ENCODE results near the gene IGFBP6.
"Not testable (repeated sequence)": the region's sequence is repeated elsewhere in the genome, so short reads cannot be mapped to it uniquely, and the experiment has no call there.

IGFBP6 gene

DNA sequence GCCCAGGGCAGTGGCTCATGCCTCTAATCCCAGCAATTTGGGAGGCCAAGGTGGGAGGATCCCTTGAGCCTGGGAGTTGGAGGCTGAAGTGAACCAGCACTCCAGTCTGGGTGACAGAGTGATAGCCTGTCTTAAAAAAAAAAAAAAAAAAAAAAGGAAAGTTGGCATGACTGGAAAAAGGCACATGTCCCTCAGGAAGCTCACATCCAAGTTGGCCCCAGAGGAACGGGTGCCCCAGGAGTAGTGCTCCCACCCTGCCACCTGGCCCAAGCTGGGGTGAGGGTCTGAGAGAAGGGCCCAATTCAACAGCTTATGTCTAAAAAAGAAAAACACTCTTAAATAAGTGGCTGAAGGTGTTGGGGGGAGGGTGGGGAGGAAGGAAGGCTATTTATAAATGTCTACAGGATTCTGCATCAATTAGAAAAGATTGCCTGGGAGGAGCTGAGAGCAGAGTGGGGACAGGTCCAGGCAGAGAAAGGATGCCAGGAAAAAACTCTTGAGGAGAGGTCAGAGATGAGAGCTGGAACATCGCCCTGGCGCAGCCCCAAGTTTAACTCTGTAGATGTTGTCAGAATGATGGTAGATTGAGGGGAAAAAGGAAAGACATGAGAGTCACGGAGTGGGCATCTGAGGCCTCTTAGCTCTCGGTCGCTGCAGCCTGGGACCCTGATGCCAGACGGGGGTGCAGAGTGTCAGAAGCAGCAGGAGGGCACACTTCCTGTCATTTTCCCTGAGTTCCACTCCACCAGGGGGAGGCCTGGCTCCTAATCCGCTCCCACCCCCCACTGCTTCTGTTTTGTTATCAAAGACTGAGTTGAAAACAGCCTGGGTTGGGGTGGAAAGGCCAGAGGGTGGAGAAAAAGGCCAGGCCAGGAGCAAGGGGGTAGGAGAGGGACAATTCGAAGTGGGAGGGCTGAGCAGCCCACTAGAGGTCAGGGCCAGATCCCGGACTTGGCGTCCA lies 25.6 kb upstream of the IGFBP6 start:
- no peak for DNase-seq

DNA sequence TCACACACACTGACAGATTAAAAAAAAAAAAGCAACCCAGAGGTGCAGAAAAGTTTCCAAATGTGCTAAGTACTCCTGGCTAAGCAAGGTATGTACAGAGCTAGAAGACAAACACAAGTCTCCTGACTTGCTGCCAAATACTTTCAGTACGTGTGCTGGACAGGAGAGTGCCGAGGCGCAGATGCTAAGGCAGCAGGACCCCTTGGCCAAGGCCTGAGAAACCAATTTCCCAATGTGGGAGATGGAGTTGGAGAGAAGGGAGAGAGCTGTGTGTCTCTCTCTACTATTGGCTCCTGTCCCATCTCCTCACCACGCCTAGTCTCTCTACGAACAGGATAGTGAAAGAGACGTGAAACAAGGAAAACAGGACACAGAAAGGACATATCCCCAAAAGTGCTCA lies 23.6 kb upstream of the IGFBP6 start:
- no peak for DNase-seq

DNA sequence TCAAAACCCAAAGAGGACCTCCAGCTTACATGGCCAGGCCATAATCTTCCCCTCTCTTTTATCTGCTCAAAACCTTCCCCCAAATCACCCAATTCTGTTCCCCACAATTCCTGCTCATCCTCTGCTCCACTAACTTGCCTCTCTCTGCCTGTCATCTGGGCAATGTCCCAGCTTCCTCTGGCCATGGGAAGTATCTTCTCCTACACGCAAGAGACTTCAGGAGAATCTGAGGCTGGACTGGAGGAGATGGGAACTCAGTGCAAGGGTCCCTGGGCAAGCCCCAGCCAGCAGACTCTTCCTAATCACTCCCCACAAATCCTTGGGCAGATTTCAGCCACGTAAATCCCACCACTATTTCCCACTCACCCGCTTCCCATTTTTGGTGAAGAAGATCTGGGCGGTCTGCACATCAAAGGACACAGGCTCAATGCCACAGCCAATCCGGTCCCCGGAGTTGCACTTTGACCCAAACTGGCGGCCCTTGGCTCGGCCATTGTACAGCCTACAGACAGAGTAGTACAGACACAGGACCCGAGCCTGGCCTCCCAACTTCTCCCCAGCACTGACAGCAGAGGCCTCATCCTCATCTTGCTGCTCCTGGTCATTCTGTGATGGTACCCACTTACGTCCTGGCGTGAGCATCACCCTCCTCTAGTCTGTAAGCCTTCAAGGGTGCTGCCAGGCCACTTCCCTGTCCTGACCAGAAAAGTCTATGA lies 23.0 kb upstream of the IGFBP6 start:
- no peak for DNase-seq

DNA sequence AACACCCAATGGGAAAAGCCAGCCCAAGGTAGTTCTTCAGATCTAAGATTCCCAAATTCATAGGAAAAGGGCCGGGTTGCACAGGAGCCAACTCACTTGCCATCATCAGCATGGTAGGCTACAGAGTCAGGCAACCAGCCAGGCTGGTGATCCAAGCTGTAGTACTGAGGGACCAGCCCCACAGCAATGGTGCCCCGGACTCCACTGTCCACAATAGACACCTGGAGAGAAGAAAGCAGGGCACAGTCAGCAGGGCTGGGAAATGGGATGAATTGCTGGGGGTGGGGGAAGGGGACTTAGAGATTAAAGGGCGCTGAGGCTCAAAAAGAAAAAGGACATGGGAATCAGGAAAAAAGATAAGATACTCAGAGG lies 22.5 kb upstream of the IGFBP6 start:
- DNase-seq: no peak

DNA sequence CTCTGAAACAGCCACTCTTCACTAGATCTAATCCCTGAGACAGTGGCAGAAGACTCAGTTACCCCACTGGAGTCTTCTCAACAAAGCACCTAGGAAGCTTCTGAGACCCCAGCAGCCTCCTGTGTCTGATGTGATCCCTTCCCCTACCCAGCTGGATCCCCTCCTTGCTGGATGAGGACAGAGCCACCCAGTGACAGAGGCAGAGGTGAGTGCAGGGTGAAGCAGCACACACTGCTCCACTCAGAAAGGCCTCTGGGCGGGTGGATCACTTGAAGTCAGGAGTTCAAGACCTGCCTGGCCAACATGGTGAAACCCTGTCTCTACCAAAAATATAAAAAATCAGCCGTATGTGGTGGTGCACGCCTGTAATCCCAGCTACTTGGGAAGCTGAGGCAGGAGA lies 21.0 kb upstream of the IGFBP6 start:
- DNase-seq: no peak

DNA sequence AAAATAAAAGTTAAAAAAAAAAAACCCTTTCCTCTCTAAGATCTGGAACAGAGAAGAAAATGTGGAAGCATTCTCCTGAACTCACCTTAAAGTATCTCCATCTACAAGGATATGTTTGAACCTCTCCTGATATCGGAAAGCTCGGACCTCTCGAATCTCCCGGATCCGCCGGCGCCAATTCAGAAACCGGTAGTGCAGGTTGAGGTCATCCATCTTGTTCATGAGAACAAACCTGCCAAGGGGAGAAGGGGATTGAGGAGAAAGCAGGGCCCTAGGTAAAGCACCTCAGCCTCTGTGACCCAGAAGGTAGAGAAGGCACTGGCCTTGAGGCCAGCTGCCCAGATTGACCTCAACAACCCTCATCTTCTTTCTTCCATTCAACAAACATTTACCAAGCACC lies 20.4 kb upstream of the IGFBP6 start:
- DNase-seq: no peak

DNA sequence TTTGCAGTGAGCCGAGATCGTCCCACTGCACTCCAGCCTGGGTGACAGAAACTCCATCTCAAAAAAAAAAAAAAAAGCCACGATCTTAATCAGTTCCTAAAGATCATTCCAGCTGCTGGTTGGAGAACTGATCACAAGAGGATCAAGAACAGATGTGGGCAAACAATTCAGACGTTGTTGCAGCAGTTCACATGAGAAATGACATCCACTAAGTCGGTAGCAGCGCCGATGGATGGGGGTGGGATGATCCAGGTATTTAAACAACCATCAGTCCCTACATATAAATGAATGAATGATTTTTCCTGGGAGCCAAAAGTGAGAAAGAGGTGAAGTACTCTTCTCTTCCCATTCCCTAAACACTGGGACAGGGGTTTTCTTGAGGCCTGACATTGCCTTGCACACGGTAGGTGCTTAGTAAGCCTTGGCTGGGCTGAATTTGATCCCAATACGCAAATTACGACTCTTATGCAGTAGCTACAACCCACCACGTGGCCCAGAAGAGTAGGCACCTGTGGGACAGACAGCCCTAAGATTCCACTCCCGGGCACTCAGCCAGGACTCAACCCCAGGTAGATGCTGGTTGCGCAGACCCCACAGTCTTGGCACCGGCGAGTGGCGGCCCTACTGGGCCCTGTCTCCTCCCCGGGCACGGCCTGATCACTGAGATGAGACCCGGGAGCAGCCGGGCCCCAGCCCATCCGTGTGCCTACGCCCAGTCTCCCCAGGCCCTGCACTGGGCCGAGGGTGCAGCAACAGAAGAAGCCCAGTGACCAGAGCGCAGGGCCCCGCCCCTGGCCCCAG lies 18.8 kb upstream of the IGFBP6 start:
- DNase-seq: peak; percentile 49

DNA sequence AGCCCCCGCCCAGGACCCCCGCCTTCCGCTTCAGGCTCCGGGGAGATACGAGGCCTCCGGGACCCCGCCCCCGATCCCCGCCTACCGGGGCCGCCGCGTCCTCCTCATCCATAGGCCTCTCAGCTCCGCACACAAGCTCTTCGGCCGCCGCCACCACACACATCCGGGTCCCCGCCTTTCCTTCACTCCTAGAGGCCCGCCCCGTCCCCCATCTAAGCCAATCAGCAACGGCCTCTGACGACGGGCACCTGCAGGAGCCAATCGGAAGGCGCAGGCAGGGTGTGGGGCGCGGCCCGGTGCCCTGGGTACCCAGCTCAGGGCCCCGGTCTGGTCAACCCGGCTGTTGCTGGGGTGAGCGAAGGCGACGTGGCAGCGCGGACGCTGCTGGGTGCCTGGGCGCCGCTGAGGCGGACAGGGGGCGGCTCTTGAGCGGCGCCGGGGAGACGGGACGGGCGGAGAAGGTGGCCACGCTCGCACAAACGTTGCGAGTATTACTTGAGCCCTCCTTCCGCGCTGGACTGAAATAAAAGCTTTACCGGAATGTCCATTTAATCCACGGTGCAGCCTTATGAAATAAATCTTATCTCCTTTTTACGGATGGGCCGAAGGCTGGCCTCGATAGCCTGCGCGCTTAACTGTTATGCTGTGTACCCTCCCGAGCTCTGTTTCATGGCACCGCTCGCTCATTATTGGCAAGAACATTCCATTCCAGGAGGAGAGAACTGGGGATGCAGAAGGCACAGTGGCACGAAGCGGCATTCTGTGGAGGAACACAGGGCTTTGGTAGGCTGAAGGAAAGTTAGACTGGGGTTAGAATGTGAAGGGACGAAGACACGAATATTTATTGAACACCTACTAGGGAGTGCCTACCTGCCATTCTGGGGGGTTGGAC lies 18.0 kb upstream of the IGFBP6 start, which contains the start of gene SPRYD3:
Gene SPRYD3 (minus strand): TSS at position 165 of the 892 bp plus-strand sequence. CDS start 57 bp downstream, at position 108.
- peak; percentile 95 for DNase-seq

DNA sequence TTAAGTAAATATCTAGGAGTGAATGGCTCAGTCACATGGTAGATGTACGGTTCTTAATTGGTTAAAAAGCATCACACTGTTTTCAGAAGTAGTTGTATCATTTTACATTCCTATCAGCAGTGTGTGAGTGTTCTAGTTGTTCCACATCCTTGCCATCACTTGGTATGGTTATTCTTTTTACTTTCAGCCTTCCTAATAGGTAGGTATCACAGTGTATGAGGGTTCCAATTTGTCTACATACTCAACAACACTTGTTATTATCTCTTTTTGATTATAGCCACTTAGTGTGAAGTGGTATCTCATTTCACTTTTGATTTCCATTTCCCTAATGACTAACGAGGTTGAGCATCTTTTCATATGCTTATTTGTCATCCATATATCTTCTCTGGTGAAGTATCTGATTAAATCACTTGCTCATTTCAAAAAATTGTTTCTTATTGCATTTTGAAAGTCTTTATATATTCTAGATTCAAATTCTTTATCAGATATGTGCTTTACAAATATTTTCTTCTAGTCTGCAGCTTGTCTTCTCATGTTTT lies 14.8 kb upstream of the IGFBP6 start:
- no peak for DNase-seq

DNA sequence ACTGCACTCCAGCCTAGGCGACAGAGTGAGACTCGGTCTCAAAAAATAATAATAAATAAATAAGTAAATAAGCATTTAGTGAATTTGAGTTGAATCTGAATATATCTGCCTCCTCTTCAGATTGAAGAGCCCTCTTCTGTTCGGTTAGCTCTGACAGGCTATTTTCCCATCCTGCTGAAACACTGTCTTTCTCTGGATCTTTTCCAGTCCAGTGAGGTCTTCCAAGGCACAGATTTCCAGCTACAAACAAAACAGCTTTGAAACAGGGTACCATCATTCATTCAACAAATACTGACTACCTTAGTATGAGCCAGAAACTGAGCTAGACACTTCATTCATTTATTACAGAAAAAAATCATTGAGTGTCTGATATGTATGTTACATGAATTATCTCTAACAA lies 11.1 kb upstream of the IGFBP6 start:
- no peak for DNase-seq

DNA sequence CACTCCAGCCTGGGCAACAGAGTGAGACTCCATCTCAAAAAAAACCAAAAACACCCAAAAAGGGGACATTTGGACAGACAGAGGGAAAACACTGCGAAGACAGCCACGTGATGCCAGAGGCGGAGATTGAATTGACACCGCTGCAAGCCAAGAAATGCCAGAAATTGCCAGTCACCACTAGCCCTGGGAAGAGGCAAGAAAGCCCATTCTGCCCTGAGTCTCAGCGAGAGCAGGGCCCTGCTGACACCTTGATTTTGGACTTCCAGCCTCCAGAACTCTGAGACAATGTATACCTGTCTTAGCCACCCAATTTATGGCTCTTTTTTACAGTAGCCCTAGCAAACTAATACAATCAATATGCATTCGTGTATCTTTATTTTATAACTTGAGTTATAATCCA lies 7.4 kb upstream of the IGFBP6 start:
- no peak for DNase-seq

DNA sequence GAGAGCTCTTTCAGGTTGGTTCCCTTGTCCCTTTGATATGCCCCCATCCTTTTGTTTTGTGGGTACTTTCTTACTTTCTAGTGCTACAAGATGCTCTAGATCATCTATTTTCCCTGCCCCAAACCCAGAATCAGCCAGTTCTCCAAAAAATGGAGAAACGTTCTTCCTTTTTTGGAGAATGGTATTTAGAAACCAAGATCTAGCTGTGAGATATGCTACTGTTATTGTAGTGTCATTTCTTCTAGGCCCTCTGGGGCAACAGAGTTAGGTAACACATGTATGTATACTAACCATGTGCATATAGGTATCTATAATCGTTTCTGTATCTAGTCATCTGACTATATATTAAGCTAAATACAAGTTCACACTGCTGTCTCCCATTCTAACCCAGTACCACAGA lies 6.9 kb upstream of the IGFBP6 start:
- no peak for DNase-seq

DNA sequence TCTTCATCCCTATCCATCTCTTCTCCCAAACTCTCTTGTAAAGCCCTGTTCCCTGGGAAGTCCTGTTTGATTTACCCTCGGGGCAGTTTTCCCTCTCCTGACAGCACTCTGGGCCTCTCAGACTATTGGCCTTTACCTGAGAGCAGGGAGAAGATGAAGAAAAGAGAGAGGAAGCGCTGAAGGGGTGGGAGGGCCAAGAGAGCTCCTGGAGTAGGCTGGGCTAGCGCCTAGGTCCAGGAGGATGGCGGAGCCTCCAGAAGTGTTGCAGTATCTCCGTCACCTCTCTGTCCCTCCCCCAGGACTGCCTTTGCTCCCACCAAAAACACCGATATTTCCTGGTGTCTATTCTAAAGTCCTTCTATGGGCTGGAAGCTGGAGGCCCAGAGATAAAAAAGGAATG lies 5.7 kb upstream of the IGFBP6 start:
- no peak for DNase-seq

DNA sequence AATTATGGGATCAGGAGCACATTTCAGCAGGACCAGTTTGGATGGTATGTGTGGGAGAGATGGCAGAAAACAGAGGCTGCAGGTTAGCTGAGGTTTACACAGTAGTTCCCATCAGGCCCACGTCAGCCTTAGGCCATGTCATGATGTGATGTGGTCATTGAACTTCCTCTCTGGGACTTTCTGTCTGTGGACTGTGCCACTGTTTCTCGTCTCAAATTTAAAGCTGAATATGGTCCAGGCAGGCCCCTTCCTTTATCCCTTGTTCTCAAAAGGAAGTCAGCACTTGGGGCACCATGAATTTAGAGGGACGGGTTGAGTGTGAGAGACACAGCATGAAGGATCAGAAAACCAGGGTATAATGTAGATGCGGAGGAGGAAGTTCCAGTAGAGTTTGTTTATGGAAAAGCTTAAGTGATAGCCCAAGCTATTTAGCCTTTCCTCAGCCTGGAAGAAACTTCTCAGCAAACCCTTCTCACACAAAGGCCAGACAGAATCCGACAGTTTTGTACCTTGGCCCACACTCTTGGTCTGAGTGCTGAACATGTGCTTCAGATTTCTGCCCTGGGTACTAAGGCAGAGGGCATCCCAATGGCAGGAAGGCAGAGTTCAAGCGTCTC lies 3.6 kb upstream of the IGFBP6 start:
- DNase-seq: no peak

DNA sequence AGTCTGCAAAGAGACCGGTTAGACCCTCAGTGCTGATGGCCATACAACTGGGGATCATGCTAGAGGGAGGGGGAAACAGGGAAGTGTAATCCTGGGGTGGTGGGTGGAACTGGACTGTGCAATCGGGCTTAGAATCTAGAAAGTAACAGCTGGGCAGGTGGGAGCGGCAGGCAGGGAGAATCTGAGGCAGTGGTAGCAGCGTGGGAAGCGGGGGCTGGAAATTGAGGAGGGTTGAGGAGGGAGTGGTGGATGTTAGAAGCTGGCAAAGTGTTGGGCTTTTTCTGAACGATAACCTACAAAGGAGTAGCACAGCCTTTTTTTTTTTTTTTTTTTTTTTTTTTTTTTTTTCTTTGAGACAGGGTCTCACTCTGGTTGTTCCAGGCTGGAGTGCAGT lies 3.1 kb upstream of the IGFBP6 start:
- no peak for DNase-seq

DNA sequence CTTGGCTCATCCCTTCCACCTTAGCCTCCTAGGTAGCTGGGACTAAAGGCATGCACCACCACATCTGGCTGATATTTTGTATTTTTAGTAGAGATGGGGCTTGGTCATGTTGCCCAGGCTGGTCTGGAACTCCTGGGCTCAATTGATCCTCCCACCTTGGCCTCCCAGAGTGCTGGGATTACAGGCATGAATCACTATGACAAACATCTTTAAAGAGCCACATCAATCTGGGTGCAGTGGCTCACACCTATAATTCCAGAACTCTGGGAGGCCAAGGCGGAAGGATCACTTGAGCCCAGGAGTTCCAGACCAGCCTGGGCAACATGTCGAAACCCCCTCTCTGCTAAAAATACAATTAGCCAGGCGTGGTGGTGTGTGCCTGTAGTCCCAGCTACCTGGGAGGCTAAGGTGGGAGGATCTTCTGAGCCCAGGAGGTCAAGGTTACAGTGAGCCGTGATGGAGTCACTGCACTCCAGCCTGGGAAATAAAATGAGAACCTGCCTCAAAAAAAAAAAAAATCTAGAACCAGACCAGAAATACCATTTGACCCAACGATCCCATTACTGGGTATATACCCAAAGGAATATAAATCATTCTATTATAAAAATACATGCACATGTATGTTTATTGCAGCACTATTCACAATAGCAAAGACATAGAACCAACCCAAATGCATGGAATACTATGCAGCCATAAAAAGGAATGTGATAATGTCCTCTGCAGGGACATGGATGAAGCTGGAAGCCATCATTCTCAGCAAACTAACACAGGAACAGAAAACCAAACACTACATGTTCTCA lies 2.5 kb upstream of the IGFBP6 start:
- not testable (repeated sequence) for DNase-seq

DNA sequence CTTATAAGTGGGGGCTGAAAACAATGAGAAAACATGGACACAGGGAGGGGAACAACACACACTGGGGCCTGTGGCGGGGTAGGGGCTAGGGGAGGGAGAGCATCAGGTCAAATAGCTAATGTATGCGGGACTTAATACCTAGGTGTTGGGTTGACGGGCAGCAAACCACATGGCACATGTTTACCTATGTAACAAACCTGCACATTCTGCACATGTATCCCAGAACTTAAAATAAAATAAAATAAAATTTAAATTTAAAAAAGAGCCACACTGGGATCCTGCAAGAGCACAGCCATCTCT lies 1.9 kb upstream of the IGFBP6 start:
- DNase-seq: not testable (repeated sequence)

DNA sequence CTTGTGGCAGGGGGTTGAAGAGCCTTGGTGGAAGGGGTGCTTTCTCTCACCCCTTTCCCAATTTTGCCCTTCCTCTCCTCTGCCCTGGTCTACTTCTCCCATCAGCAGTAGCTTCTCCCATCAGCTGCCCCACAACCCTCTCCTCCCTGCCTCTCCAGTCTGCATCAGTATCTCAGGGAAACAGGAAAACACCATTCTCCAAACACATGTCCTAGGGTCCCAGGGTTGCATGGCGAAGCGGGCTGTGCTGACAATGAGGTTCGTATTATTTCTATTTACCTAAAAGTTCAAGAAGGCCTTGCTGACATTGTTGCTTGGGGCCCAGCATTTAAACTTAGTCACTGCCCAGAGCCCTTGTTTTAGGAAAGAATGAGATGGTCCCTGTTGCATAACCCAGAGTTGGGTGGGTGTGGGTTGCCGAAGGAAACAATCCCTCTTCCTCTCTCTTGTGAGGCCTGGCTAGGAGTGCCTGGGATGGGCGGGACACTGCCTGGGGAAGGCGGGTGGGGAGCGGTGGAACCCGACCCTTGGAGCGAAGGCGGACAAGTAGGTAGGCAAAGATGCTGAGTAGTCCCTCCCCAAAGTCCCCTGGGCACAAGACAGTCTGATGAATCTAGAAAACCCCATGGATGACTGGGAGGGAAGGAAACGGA lies 1.3 kb upstream of the IGFBP6 start:
- no peak for DNase-seq

DNA sequence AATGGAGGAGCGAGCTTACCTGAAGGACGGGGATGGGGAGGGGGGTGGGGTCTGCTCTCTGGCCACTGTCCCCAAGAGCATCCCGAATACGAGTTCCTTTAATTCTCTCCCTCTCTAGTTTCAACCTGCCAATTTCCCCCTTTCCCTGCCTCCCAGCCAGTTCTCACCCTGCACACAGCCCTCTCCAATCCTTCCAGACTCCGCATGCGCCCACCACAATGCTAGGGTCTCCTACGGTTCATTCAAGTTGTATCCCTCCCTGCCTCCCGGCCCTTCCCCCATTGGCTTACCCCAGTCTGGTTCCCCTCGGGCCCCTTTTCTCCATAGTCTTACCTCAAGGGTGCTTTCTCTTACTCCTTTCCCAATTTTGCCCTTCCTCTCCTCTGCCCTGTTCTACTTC lies 708 bp upstream of the IGFBP6 start:
- no peak for DNase-seq

DNA sequence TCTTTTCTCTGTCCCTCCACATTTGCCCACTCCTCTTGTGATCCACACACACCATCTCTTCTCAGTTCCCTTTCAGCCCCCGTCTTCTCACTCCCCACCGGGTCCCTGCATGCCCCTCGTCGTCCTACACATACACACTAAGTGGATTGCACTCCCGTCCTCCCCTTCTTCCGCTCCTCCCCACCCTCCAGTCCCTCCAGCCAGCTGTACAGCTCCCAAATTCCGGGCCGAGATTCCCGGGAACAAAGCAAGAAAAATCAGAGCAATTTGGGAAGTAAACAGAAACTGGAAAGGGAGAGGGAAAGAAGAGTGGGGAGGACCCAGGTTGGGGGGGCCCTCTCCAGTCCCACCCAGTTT lies 282 bp upstream of the IGFBP6 start:
- no peak for DNase-seq

All from activated CD8-positive, alpha-beta memory T cell treated with anti-CD3 and anti-CD28 coated beads, Interleukin-2, amount 50 U/mL, for 4 hours (primary cell).